ENCODE results near the gene DAB2. TPM values are rescaled to one million over a fixed set of nuclear protein-coding genes. Genes with fewer than 3 reads are reported as not detected.

Gene DAB2
- polyA plus RNA-seq, 1 donor (not counting 4 experiments of a cell fraction or from before 2014, with no cell fraction given), result 10.4 TPM

GRCh38 chr5:39414426-39414825, 10.4 kb downstream of the DAB2 start:
- no peaks in the 10 kb centered on the region for H4K20me1 ChIP-seq (ENCODE audit: control insufficient read depth, extremely low read depth, insufficient read depth, low read length)
- peaks cover 9% of the 10 kb centered on the region for H3K79me2 ChIP-seq (ENCODE audit: control insufficient read depth, insufficient read depth, low read length)

GRCh38 chr5:39413771-39414170, 11.0 kb downstream of the DAB2 start:
- H3K4me1 ChIP-seq (ENCODE audit: control insufficient read depth, extremely low read depth, insufficient read depth, low read length), result peaks cover 23% of the 10 kb centered on the region
- FAIRE-seq, result no peak
- H3K4me2 ChIP-seq (ENCODE audit: control insufficient read depth, extremely low read depth, insufficient read depth, low read depth, low read length), result no peak overlapping the region
- H3K79me2 ChIP-seq (ENCODE audit: control insufficient read depth, insufficient read depth, low read length), result peaks cover 8% of the 10 kb centered on the region
- H2AFZ ChIP-seq (ENCODE audit: control insufficient read depth, low read length), result no peak overlapping the region
- no peaks in the 10 kb centered on the region for H3K9me3 ChIP-seq (ENCODE audit: control insufficient read depth, low read depth, low read length)
- H3K36me3 ChIP-seq (ENCODE audit: control insufficient read depth in 2 of 2, extremely low read depth in 1 of 2, insufficient read depth in 2 of 2, low read length in 2 of 2), result no peaks in the 10 kb centered on the region
- H3K27me3 ChIP-seq (ENCODE audit: control insufficient read depth, extremely low read depth, insufficient read depth, low read length), result no peaks in the 10 kb centered on the region
- dilution Hi-C loops (cut with MboI; ENCODE audit: extremely low pct_ligation_motif_present, low sequenced_read_pairs), result no loop called here
- H4K20me1 ChIP-seq (ENCODE audit: control insufficient read depth, extremely low read depth, insufficient read depth, low read length), result no peaks in the 10 kb centered on the region
- TF ChIP-seq, protein P1, sequence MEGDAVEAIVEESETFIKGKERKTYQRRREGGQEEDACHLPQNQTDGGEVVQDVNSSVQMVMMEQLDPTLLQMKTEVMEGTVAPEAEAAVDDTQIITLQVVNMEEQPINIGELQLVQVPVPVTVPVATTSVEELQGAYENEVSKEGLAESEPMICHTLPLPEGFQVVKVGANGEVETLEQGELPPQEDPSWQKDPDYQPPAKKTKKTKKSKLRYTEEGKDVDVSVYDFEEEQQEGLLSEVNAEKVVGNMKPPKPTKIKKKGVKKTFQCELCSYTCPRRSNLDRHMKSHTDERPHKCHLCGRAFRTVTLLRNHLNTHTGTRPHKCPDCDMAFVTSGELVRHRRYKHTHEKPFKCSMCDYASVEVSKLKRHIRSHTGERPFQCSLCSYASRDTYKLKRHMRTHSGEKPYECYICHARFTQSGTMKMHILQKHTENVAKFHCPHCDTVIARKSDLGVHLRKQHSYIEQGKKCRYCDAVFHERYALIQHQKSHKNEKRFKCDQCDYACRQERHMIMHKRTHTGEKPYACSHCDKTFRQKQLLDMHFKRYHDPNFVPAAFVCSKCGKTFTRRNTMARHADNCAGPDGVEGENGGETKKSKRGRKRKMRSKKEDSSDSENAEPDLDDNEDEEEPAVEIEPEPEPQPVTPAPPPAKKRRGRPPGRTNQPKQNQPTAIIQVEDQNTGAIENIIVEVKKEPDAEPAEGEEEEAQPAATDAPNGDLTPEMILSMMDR (optimal IDR thresholded peaks at IDR 0.05 in 1 of 3, IDR thresholded peaks at IDR 0.05 in 1 of 3, conservative IDR thresholded peaks at IDR 0.05 in 1 of 3; ENCODE audit: extremely low read depth in 1 of 3, insufficient read depth in 2 of 3, low read length in 3 of 3), result no peak
- no peak for TF ChIP-seq EZH2 (IDR thresholded peaks at IDR 0.05; ENCODE audit: low read length)
- H3K9me1 ChIP-seq (ENCODE audit: control insufficient read depth, extremely low read depth, insufficient read depth, low read length), result no peaks in the 10 kb centered on the region
- no peak for DNase-seq (ENCODE audit: low read depth, low spot score)
- no peak overlapping the region for H3K4me3 ChIP-seq (ENCODE audit: control insufficient read depth in 2 of 3, extremely low read depth in 1 of 3, insufficient read depth in 2 of 3, low read depth in 1 of 3, low read length in 3 of 3)
- no peak overlapping the region for H3K9ac ChIP-seq (ENCODE audit: control insufficient read depth, extremely low read depth, insufficient read depth, low read length)
- H3K27ac ChIP-seq (ENCODE audit: control insufficient read depth, insufficient read depth, low read length), result no peak overlapping the region

More at GRCh38 chr5:39414426-39414825, 10.4 kb downstream of the DAB2 start:
- no peak for FAIRE-seq
- Histone ChIP-seq H3K9ac (ENCODE audit: control insufficient read depth, extremely low read depth, insufficient read depth, low read length) (no peak overlapping the region), H3K4me2 (ENCODE audit: control insufficient read depth, extremely low read depth, insufficient read depth, low read depth, low read length) (no peak overlapping the region), H3K27ac (ENCODE audit: control insufficient read depth, insufficient read depth, low read length) (no peak overlapping the region), H3K36me3 (ENCODE audit: control insufficient read depth in 2 of 2, extremely low read depth in 1 of 2, insufficient read depth in 2 of 2, low read length in 2 of 2) (no peaks in the 10 kb centered on the region), H3K9me1 (ENCODE audit: control insufficient read depth, extremely low read depth, insufficient read depth, low read length) (no peaks in the 10 kb centered on the region), H3K27me3 (ENCODE audit: control insufficient read depth, extremely low read depth, insufficient read depth, low read length) (no peaks in the 10 kb centered on the region), H3K4me1 (ENCODE audit: control insufficient read depth, extremely low read depth, insufficient read depth, low read length) (peaks cover 23% of the 10 kb centered on the region), H3K9me3 (ENCODE audit: control insufficient read depth, low read depth, low read length) (no peaks in the 10 kb centered on the region), H2AFZ (ENCODE audit: control insufficient read depth, low read length) (no peak overlapping the region), H3K4me3 (ENCODE audit: control insufficient read depth in 2 of 3, extremely low read depth in 1 of 3, insufficient read depth in 2 of 3, low read depth in 1 of 3, low read length in 3 of 3) (no peak overlapping the region)
- TF ChIP-seq, protein P1 (optimal IDR thresholded peaks at IDR 0.05 in 1 of 3, IDR thresholded peaks at IDR 0.05 in 1 of 3, conservative IDR thresholded peaks at IDR 0.05 in 1 of 3; ENCODE audit: extremely low read depth in 1 of 3, insufficient read depth in 2 of 3, low read length in 3 of 3), result no peak
- no peak for TF ChIP-seq EZH2 (IDR thresholded peaks at IDR 0.05; ENCODE audit: low read length)
- dilution Hi-C loops (cut with MboI; ENCODE audit: extremely low pct_ligation_motif_present, low sequenced_read_pairs), result no loop called here
- no peak for DNase-seq (ENCODE audit: low read depth, low spot score)
